Stromal cell of bone marrow (primary cell): ENCODE data around the gene KLF8.

Experiments used
- DNase-seq: peaks from one replicate; pipeline ENCODE4 v3.0.0-alpha.2; 2012; ENCODE audit warnings: low read depth

Gene KLF8

GRCh38 chrX:56310581-56310980 is 78.4 kb downstream of the KLF8 start:
- no peak for DNase-seq

- no peak for DNase-seq
Observed at GRCh38 chrX:56313308-56313707, 81.2 kb downstream of the KLF8 start.

GRCh38 chrX:56314334-56314733 is 82.2 kb downstream of the KLF8 start:
- no peak for DNase-seq

- no peak for DNase-seq
Observed at GRCh38 chrX:56318076-56318475, 85.9 kb downstream of the KLF8 start.

GRCh38 chrX:56319165-56319564 is 87.0 kb downstream of the KLF8 start:
- DNase-seq = no peak
